Trophoblast cell (in vitro differentiated cells and primary cell): Measurements from ENCODE around the gene SPINDOC.
A peak's percentile ranks its signal among the peaks of the same experiment; 100 is the strongest.
"Not testable (repeated sequence)": the region's sequence is repeated elsewhere in the genome, so short reads cannot be mapped to it uniquely, and the experiment has no call there.

Source experiments
- DNase-seq, 2 donors: peaks; one replicate each; pipeline ENCODE4 v3.0.0-alpha.2; 2016
- H2AFZ ChIP-seq: 2 replicates; pipeline ENCODE4 v1.6.1; 2013; ENCODE audit warnings: low read length, moderate library complexity, mild to moderate bottlenecking; ENCODE audit not compliant: insufficient read depth, poor library complexity
- H2AK5ac ChIP-seq: 2 replicates; pipeline ENCODE4 v1.6.1; 2013; ENCODE audit warnings: mild to moderate bottlenecking, low read length
- H2BK120ac ChIP-seq: 2 replicates; pipeline ENCODE4 v1.6.1; 2013; ENCODE audit warnings: low read length, mild to moderate bottlenecking, moderate library complexity; ENCODE audit not compliant: insufficient read depth, poor library complexity
- H2BK12ac ChIP-seq: 2 replicates; pipeline ENCODE4 v1.6.1; 2013; ENCODE audit warnings: mild to moderate bottlenecking, low read length, moderate library complexity
- H2BK5ac ChIP-seq: 2 replicates; pipeline ENCODE4 v1.6.1; 2013; ENCODE audit warnings: low read length, low read depth, moderate library complexity, mild to moderate bottlenecking; ENCODE audit not compliant: poor library complexity
- H3K14ac ChIP-seq: 2 replicates; pipeline ENCODE4 v1.6.1; 2013; ENCODE audit warnings: mild to moderate bottlenecking, low read length
- H3K18ac ChIP-seq: 2 replicates; pipeline ENCODE4 v1.6.1; 2013; ENCODE audit warnings: mild to moderate bottlenecking, low read length
- H3K23ac ChIP-seq: 2 replicates; pipeline ENCODE4 v1.6.1; 2013; ENCODE audit warnings: low read length
- H3K27ac ChIP-seq: 2 replicates; pipeline ENCODE4 v1.5.1; 2013; ENCODE audit warnings: low read depth, mild to moderate bottlenecking, inconsistent platforms, low read length, moderate library complexity
- H3K27me3 ChIP-seq: 2 replicates; pipeline ENCODE4 v1.6.1; 2013; ENCODE audit warnings: inconsistent platforms, mild to moderate bottlenecking, low read length, moderate library complexity; ENCODE audit not compliant: insufficient read depth
- H3K36me3 ChIP-seq, 2 experiments: 1 replicate in 1 of 2; 2 replicates in 1 of 2; pipeline ENCODE4 v1.6.1; 2013; ENCODE audit warnings: low read length in 2 of 2, mild to moderate bottlenecking in 2 of 2, moderate library complexity in 1 of 2; ENCODE audit not compliant: insufficient read depth in 2 of 2, control insufficient read depth in 1 of 2
- H3K4ac ChIP-seq: 2 replicates; pipeline ENCODE4 v1.6.1; 2013; ENCODE audit warnings: low read depth, mild to moderate bottlenecking, low read length, moderate library complexity
- H3K4me1 ChIP-seq, 2 experiments: 1 replicate in 1 of 2; 2 replicates in 1 of 2; pipeline ENCODE4 v1.6.1; 2013; ENCODE audit warnings: low read length in 2 of 2, mild to moderate bottlenecking in 2 of 2, moderate library complexity in 1 of 2; ENCODE audit not compliant: insufficient read depth in 2 of 2, control insufficient read depth in 1 of 2
- H3K4me2 ChIP-seq: 2 replicates; pipeline ENCODE4 v1.6.1; 2013; ENCODE audit warnings: inconsistent platforms, mild to moderate bottlenecking, low read length, moderate library complexity
- H3K4me3 ChIP-seq: 2 replicates; pipeline ENCODE4 v1.5.1; 2013; ENCODE audit warnings: mild to moderate bottlenecking, low read depth, low read length, inconsistent platforms
- H3K79me1 ChIP-seq: one replicate; pipeline ENCODE4 v1.6.1; 2013; ENCODE audit warnings: low read length
- H3K79me2 ChIP-seq: 2 replicates; pipeline ENCODE4 v1.6.1; 2013; ENCODE audit warnings: low read length, mild to moderate bottlenecking; ENCODE audit not compliant: control insufficient read depth, insufficient read depth, poor library complexity
- H3K9ac ChIP-seq: 2 replicates; pipeline ENCODE4 v1.6.1; 2013; ENCODE audit warnings: mild to moderate bottlenecking, low read length
- H3K9me3 ChIP-seq: 2 replicates; pipeline ENCODE4 v1.6.1; 2013; ENCODE audit warnings: low read depth, mild to moderate bottlenecking, control low read depth, inconsistent platforms, low read length; ENCODE audit not compliant: insufficient read depth
- H4K12ac ChIP-seq: 2 replicates; pipeline ENCODE4 v1.6.1; 2013; ENCODE audit warnings: low read depth, mild to moderate bottlenecking, low read length, moderate library complexity
- H4K8ac ChIP-seq: 2 replicates; pipeline ENCODE4 v1.6.1; 2013; ENCODE audit warnings: low read depth, mild to moderate bottlenecking, low read length, moderate library complexity
- H4K91ac ChIP-seq: one replicate; pipeline ENCODE4 v1.6.1; 2013; ENCODE audit warnings: low read depth, mild to moderate bottlenecking, low read length, moderate library complexity
- WGBS: extraction: QIAGEN DNeasy Blood & Tissue Kit; methylation state at CpG from one replicate; pipeline ENCODE4 v1.1.7; 2013; ENCODE audit warnings: missing lambda C conversion rate; ENCODE audit not compliant: insufficient read length, insufficient coverage; ENCODE audit errors: extremely low coverage; 5-methylcytosine and 5-hydroxymethylcytosine counted together

The SPINDOC gene

GRCh38 chr11:63802637-63803414 is 10.4 kb upstream of the SPINDOC start:
- H3K18ac ChIP-seq = no peak overlapping the region
- H2BK5ac ChIP-seq = peak overlapping the region; percentile 68
- H3K23ac ChIP-seq = no peak overlapping the region
- DNase-seq = peak; percentile 58 to 75
- H3K27ac ChIP-seq = peak overlapping the region; percentile 75
- H4K12ac ChIP-seq = no peak overlapping the region
- peak overlapping the region; percentile 2 for H3K4me2 ChIP-seq
- no peaks in the 10 kb centered on the region for H3K36me3 ChIP-seq
- peak overlapping the region; percentile 11 for H4K91ac ChIP-seq
- no peak overlapping the region for H2AK5ac ChIP-seq
- H2BK120ac ChIP-seq = no peak overlapping the region
- H3K9ac ChIP-seq = no peak overlapping the region
- H3K79me2 ChIP-seq = no peaks in the 10 kb centered on the region
- no peak overlapping the region for H3K4me3 ChIP-seq
- H3K4me1 ChIP-seq = peaks cover 14 to 28% of the 10 kb centered on the region in 2 experiments
- H3K9me3 ChIP-seq = no peaks in the 10 kb centered on the region
- no CpG with 5 or more reads among the region's 10 CpGs for WGBS
- H2AFZ ChIP-seq = no peak overlapping the region
- no peak overlapping the region for H3K4ac ChIP-seq
- H3K27me3 ChIP-seq = no peaks in the 10 kb centered on the region
- H2BK12ac ChIP-seq = peak overlapping the region; percentile 90
- H4K8ac ChIP-seq = peak overlapping the region; percentile 12
- H3K14ac ChIP-seq = peak overlapping the region; percentile 55
- peaks cover 10% of the 10 kb centered on the region for H3K79me1 ChIP-seq

DNA sequence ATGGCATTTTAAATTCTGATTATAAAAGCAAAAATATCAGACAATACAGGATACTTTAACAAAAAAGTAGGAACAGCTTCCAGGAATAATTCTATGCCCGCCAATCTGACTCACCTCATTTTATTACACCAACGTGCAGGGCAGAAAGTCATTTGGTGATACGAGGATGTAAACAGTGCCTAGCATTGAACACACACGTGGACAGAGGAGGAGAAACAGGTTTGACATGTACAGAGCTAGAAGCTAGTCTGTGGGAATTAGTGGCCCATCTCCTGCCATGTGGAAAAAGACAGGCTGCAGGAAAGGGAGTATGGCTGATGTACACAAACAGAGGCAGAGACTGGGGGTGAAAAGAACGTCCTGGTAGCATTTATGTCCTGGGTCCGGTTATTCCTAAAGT is 9.0 kb upstream of the SPINDOC start:
- no peak overlapping the region for H2BK12ac ChIP-seq
- no peak overlapping the region for H2AFZ ChIP-seq
- no peak overlapping the region for H2BK120ac ChIP-seq
- no peak overlapping the region for H2BK5ac ChIP-seq
- no peak overlapping the region for H3K23ac ChIP-seq
- no peaks in the 10 kb centered on the region for H3K9me3 ChIP-seq
- H3K4me1 ChIP-seq = peaks cover 14 to 28% of the 10 kb centered on the region in 2 experiments
- H3K27ac ChIP-seq = no peak overlapping the region
- H3K36me3 ChIP-seq = no peaks in the 10 kb centered on the region
- H3K27me3 ChIP-seq = no peaks in the 10 kb centered on the region
- no peak overlapping the region for H3K4me3 ChIP-seq
- no peak overlapping the region for H3K9ac ChIP-seq
- no peak overlapping the region for H2AK5ac ChIP-seq
- H3K4me2 ChIP-seq = no peak overlapping the region
- no peaks in the 10 kb centered on the region for H3K79me2 ChIP-seq
- peaks cover 10% of the 10 kb centered on the region for H3K79me1 ChIP-seq
- H3K18ac ChIP-seq = no peak overlapping the region
- WGBS = no CpG with 5 or more reads among the region's 6 CpGs
- H3K14ac ChIP-seq = no peak overlapping the region
- peak; percentile 36 to 50 for DNase-seq
- no peak overlapping the region for H4K8ac ChIP-seq
- no peak overlapping the region for H4K12ac ChIP-seq
- no peak overlapping the region for H4K91ac ChIP-seq
- no peak overlapping the region for H3K4ac ChIP-seq

DNA sequence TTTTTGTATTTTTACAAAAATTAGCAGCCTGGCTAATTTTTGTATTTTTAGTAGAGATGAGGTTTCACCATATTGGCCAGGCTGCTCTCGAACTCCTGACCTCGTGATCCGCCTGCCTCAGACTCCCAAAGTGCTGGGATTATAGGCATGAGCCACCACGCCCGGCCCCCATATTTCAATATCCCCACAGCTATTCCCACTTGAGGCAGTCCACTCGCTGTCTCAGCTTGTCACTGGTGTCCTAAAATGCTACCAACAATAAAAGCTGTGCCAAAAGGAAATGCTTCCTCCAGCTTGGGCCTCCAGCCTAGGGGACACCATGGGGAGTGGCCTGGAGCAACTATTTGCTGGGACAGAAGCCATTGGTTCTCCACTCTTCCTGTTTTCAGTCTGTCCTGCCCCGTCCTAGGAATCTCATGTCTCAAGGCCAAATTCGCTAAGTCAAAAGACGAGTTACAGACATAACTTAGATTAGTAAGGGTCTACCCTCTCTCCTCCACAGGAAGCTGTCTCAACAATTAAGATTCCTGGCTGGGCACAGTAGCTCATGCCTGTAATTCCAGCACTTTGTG is 7.3 kb upstream of the SPINDOC start:
- Histone ChIP-seq H3K4ac (no peak overlapping the region), H2BK5ac (no peak overlapping the region), H3K9me3 (no peaks in the 10 kb centered on the region), H2AFZ (no peak overlapping the region), H2BK120ac (no peak overlapping the region), H2AK5ac (no peak overlapping the region), H3K79me2 (no peaks in the 10 kb centered on the region), H3K4me3 (no peak overlapping the region), H3K14ac (no peak overlapping the region), H3K27ac (peak overlapping the region; percentile 65), H3K4me1 (peaks cover 14 to 28% of the 10 kb centered on the region in 2 experiments), H4K91ac (peak overlapping the region; percentile 65), H3K4me2 (no peak overlapping the region), H3K18ac (no peak overlapping the region), H3K36me3 (no peaks in the 10 kb centered on the region), H3K9ac (no peak overlapping the region), H4K8ac (no peak overlapping the region), H3K27me3 (no peaks in the 10 kb centered on the region), H3K23ac (no peak overlapping the region), H4K12ac (no peak overlapping the region), H3K79me1 (peaks cover 10% of the 10 kb centered on the region), H2BK12ac (peak overlapping the region; percentile 35)
- peak; percentile 63 to 75 for DNase-seq
- no CpG with 5 or more reads among the region's 9 CpGs for WGBS

DNA sequence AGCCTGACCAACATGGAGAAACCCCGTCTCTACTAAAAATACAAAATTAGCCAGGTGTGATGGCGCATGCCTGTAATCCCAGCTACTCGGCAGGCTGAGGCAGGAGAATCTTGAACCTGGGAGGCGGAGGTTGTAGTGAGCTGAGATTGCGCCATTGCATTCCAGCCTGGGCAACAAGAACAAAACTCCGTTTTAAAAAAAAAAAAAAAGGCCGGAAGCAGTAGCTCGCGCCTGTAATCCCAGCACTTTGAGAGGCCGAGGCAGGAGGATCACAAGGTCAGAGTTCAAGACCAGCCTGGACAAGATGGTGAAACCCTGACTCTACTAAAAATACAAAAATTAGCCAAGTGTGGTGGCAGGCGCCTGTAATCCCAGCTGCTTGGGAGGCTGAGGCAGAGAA is 2.9 kb upstream of the SPINDOC start:
- not testable (repeated sequence) for H3K36me3 ChIP-seq, H3K4me2 ChIP-seq, H3K9ac ChIP-seq, H2AK5ac ChIP-seq, H3K18ac ChIP-seq, H2BK5ac ChIP-seq, H4K91ac ChIP-seq, H3K27me3 ChIP-seq, H3K27ac ChIP-seq, H2AFZ ChIP-seq, H2BK120ac ChIP-seq, H2BK12ac ChIP-seq, H4K8ac ChIP-seq, H4K12ac ChIP-seq, H3K4me3 ChIP-seq, H3K23ac ChIP-seq, H3K14ac ChIP-seq, H3K4ac ChIP-seq, H3K9me3 ChIP-seq
- H3K79me2 ChIP-seq = peaks cover 14% of the 10 kb centered on the region
- peaks cover 12% of the 10 kb centered on the region for H3K79me1 ChIP-seq
- DNase-seq = peak; percentile 57 to 75
- peaks cover 13 to 23% of the 10 kb centered on the region in 2 experiments for H3K4me1 ChIP-seq
- no CpG with 5 or more reads among the region's 11 CpGs for whole genome bisulfite sequencing
